CD4-positive, alpha-beta T cell treated with Interleukin-10 for 1 hour (primary cell): ENCODE results near the gene ZNF358.

ENCODE experiments used
- DNase-seq: peaks from one replicate; pipeline ENCODE4 v3.0.0-alpha.2; 2020

Gene ZNF358

DNA sequence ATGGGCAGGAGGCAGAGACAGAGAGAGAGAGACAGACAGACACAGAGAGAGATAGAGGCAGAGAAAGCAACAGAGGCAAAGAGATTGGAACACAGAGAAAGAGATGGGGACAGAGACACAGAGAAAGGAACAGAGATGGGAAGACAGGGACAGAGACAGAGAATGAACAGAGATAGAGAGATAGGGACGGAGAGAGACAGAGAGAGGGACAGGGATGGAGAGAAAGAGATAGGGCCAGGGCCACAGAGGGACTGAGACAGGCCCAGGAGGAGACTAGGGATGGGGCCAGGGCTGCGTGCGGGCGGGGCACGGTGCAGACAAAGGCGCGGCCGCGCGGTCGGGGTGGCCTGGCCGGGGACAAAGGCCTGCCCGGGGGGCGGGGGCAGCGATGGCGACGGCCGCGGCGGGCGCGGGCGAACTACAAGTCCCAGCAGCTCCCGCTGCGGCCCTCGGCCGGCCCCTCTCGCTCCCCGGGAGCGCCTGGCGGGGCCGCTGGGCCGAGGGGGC is at the start of gene ZNF358:
TSS of gene ZNF358 (plus strand) at position 459 of the 507 bp plus-strand sequence. CDS start 3,140 bp downstream, outside the sequence.
- peak; percentile 34 for DNase-seq

DNA sequence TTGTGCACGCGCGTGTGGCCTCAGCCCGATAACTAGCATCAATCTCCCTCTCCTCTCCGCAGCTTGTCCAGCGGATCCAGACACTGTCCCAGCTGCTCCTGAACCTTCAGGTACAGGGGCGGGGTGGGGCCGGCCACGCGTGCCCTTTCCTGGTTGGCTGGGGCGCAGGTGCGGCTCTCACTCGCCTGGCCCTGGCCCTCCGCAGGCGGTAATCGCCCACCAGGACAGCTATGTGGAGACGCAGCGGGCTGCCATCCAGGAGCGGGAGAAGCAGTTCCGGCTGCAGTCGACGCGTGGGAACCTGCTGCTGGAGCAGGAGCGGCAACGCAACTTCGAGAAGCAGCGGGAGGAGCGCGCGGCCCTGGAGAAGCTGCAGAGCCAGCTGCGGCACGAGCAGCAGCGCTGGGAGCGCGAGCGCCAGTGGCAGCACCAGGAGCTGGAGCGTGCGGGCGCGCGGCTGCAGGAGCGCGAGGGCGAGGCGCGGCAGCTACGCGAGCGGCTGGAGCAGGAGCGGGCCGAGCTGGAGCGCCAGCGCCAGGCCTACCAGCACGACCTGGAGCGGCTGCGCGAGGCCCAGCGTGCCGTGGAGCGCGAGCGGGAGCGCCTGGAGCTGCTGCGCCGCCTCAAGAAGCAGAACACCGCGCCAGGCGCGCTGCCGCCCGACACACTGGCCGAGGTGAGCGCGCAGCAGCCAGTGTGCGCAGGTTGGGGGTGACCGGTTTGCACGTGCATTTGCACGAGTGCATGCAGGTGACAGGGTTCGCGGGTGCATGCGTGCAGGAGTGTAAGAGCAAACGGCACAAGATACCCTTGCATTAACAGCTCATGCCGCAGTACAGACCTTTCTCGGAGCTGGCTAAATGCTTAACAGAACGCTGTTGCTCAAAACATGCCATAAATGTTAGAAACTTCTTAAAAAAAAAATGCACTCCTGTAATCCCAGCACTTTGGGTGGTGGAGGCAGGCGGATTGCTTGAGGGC is 48.6 kb upstream of the ZNF358 start:
- DNase-seq = no peak

DNA sequence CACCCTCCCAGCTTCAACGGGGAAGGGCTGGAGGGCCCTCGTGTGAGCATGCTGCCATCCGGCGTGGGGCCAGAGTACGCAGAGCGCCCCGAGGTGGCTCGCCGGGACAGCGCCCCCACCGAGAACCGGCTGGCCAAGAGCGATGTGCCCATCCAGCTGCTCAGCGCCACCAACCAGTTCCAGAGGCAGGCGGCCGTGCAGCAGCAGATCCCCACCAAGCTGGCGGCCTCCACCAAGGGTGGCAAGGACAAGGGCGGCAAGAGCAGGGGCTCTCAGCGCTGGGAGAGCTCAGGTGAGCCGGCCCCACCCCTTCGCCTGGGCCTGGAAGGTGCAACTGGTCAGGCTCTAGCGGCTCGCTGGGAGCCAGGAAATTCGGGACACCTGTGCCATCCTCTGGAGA is 47.1 kb upstream of the ZNF358 start:
- no peak for DNase-seq

DNA sequence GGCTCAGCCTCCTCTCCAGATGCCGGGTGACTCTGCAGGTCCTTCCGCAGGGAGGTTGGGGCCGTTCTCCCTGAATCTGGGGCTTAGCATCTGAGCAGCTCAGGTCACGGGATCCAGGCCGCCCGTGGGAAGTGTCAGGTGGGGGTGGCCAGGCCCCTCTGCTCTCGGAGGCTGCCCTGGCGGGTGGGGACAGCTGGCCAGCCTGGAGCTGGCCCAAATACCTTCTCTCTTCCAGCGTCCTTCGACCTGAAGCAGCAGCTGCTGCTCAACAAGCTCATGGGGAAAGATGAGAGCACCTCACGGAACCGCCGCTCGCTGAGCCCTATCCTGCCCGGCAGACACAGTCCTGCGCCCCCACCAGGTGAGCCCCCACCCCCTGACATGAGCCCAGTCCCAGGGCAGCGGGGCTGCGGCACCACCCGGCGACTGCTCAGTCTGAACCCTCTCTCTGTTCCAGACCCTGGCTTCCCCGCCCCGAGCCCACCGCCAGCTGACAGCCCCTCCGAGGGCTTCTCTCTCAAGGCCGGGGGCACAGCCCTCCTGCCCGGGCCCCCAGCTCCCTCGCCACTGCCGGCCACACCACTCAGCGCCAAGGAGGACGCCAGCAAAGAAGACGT is 46.1 kb upstream of the ZNF358 start:
- DNase-seq = no peak

- no peak for DNase-seq
Observed at GRCh38 chr19:7470540-7471305, 45.2 kb upstream of the ZNF358 start.

GRCh38 chr19:7471696-7472615 is 43.9 kb upstream of the ZNF358 start:
- DNase-seq = no peak

DNA sequence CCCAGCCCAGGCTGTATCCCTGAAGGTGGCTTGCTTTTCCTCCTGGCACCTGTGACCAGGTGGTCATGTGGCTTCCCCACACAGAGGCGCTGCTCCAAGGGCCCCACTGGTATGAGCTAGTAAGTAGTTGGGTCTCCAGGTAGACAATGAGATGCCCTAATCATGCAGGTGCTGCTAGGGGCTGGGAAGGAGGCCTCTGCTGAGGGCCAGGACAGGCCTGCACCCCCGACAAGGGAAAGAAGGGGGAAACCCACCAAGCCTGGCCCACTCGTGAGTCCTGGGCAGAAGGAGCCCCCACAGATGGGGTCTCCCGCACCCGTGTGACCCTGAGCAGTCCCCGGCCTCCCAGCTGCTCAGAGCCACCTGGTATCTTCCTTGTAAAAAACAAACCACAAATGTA is 40.2 kb upstream of the ZNF358 start:
- no peak for DNase-seq

- no peak for DNase-seq
Observed at GRCh38 chr19:7476241-7476640, 39.7 kb upstream of the ZNF358 start.

- DNase-seq = no peak
Observed at GRCh38 chr19:7476777-7477494, 39.0 kb upstream of the ZNF358 start.

GRCh38 chr19:7477758-7478157 is 38.1 kb upstream of the ZNF358 start:
- no peak for DNase-seq

DNA sequence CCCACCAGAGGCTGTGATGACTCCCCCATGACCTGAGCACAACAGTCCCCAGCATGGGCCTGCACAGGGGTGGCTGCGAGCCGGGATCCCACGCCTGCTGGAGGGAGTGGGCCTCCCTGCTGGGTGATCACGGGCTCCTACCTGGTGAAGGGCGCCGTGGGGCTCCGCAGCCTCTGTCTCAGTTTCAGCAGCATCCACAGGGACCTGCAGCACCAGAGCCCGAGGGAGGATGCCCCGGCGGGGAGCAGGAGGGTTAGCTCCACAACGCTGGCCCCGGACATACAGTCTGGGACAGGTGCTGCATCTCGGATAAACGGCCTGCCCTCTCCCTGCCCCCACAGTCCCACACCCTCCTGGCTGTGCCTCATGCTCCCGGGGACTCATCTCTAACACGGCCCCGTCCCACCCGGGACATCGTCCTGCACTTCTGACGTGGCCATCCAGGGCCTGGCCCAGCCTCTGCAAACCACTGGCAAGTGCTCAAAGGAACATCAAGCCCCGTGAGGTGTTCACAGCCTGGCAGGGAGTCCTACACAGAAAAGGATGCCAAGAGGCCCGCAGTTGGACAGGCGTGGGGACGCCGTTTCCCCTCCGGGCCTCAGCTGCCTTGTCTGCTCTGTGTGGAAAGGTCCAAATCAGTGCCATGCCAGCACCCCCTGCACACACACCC is 37.6 kb upstream of the ZNF358 start:
- DNase-seq = no peak

GRCh38 chr19:7478843-7479227 is 37.1 kb upstream of the ZNF358 start:
- DNase-seq = no peak

- DNase-seq = no peak
Observed at GRCh38 chr19:7480222-7480969, 35.5 kb upstream of the ZNF358 start.

GRCh38 chr19:7480970-7481255 is 35.0 kb upstream of the ZNF358 start:
- DNase-seq = no peak

GRCh38 chr19:7482584-7483439 is 33.1 kb upstream of the ZNF358 start:
- DNase-seq = no peak

DNA sequence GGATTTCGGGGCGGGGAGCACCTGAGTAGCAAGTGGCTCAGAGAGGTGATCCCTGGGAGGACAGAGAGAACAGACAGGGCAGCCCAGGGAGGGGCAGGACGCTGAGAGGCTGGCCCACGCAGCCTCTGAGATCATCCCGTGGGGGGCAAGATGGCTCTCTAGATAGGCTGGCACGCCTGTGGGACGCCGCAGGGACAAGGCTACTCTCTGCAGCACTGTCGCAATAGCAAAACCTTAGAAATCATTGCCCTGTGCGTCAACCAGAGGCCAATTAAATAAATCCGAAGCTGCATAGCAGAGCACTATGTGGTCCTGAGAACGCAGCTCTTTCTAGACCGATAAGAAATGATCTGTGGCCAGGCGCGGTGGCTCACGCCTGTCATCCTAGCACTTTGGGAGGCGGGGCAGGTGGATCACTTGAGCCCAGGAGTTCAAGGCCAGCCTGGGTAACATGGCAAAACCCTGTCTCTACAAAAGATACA is 32.1 kb upstream of the ZNF358 start:
- DNase-seq = no peak

- no peak for DNase-seq
Observed at GRCh38 chr19:7486923-7487322, 29.0 kb upstream of the ZNF358 start.

- DNase-seq = peak; percentile 91
Observed at GRCh38 chr19:7488736-7489353, 27.1 kb upstream of the ZNF358 start, which contains the start of gene PEX11G. PEX11G (minus strand) TSS chr19:7489035; CDS start chr19:7489010, 25 bp downstream.
